Panc1 (cell line): ENCODE measurements around the gene MAST4. TPM values are rescaled to one million over a fixed set of nuclear protein-coding genes. Genes with fewer than 3 reads are reported as not detected.

Source experiments
- ATAC-seq: fragments of 200-7000 bp; cut with Tn5 transposase; 2 replicates; pipeline ENCODE4 v1.9.1; 2020; ENCODE audit warnings: mild to moderate bottlenecking, moderate library complexity
- BruUV-seq: library from RNA; stranded (reverse); fragments of 400-500 nt; replicated peaks from 2 replicates; lab custom pipeline; 2021; lab: Mats Ljungman, UMichigan
- CTCF ChIA-PET: fragments of 300-600 bp; sonication (Branson Sonifier 250); formaldehyde crosslinking; loops from one replicate; lab custom pipeline; 2022; ENCODE audit warnings: antibody characterized with exemption; lab: Charles Lee
- POLR2A ChIA-PET: fragments of 300-600 bp; sonication (Branson Sonifier 250); formaldehyde crosslinking; loops from one replicate; lab custom pipeline; 2022; ENCODE audit warnings: antibody characterized with exemption; lab: Charles Lee
- DNase-seq: peaks from one replicate; pipeline ENCODE4 v3.0.0-alpha.2; 2010; ENCODE audit warnings: low read depth, low spot score
- H3K27ac ChIP-seq: 2 replicates; pipeline ENCODE4 v1.5.1; 2011; ENCODE audit warnings: mild to moderate bottlenecking, low read length, inconsistent platforms
- H3K27me3 ChIP-seq: fragments of 200-500 bp; sonication (Bioruptor generic); 2 replicates; pipeline ENCODE4 v1.6.0; 2014; ENCODE audit warnings: low read length, inconsistent platforms; ENCODE audit not compliant: control insufficient read depth, insufficient read depth
- H3K36me3 ChIP-seq: fragments of 200-500 bp; sonication (Bioruptor generic); 2 replicates; pipeline ENCODE4 v1.5.1; 2014; ENCODE audit warnings: inconsistent platforms, mild to moderate bottlenecking, low read length, moderate library complexity; ENCODE audit not compliant: control insufficient read depth, insufficient read depth
- H3K4me1 ChIP-seq: 2 replicates; pipeline ENCODE4 v1.5.1; 2011; ENCODE audit warnings: inconsistent platforms, mild to moderate bottlenecking, low read length, moderate library complexity; ENCODE audit not compliant: control insufficient read depth, insufficient read depth
- H3K4me3 ChIP-seq, 2 experiments: 2 replicates each; pipeline ENCODE4 v1.5.1; 2011 to 2012; ENCODE audit warnings: low read depth in 2 of 2, low read length in 2 of 2, mild to moderate bottlenecking in 2 of 2, inconsistent platforms in 1 of 2, moderate library complexity in 1 of 2
- H3K9me3 ChIP-seq: fragments of 200-500 bp; sonication (Bioruptor generic); 2 replicates; pipeline ENCODE4 v1.5.1; 2014; ENCODE audit warnings: low read depth, mild to moderate bottlenecking, inconsistent platforms, low read length, moderate library complexity; ENCODE audit not compliant: control insufficient read depth, insufficient read depth
- POLR2AphosphoS5 ChIP-seq: IDR thresholded peaks from 2 replicates; pipeline ENCODE4 v1.6.1; 2012; ENCODE audit warnings: mild to moderate bottlenecking, low read depth, low read length, moderate library complexity
- SIN3A ChIP-seq: IDR thresholded peaks from 2 replicates; pipeline ENCODE4 v1.6.1; 2012; ENCODE audit warnings: low read depth, mild to moderate bottlenecking, low read length, moderate library complexity, borderline replicate concordance; ENCODE audit not compliant: insufficient read depth
- TCF7L2 ChIP-seq: IDR thresholded peaks from 2 replicates; pipeline ENCODE4 v1.6.1; 2011; ENCODE audit warnings: mild to moderate bottlenecking, low read depth, low read length, inconsistent platforms
- in situ Hi-C: cut with HindIII; loops from 2 replicates; pipeline ENCODE4 v1.10.0; 2016; ENCODE audit warnings: low sequenced_read_pairs, low pct_unique_long_range_greater_than_20kb
- intact Hi-C: fragments of 100-400 bp; cut with micrococcal nuclease; formaldehyde crosslinking; loops from one replicate; pipeline ENCODE4 v1.10.0; 2022; ENCODE audit not compliant: unreplicated experiment
- total RNA-seq: library from RNA; stranded (reverse); gene quantifications from one replicate; pipeline ENCODE4 v1.2.1, GENCODE V29; 2021; ENCODE audit not compliant: unreplicated experiment
- TF ChIP-seq, protein P1 (sequence below), 2 experiments: IDR thresholded peaks; 2 replicates each; pipeline ENCODE4 v1.6.1; 2011 to 2012; ENCODE audit warnings: low read depth in 2 of 2, control low read depth in 1 of 2, low read length in 1 of 2, mild to moderate bottlenecking in 1 of 2, moderate library complexity in 1 of 2; ENCODE audit not compliant: insufficient read depth in 1 of 2
- TF ChIP-seq, protein P2 (sequence below): fragments of 450-650 bp; IDR thresholded peaks from 2 replicates; pipeline ENCODE4 v1.5.1; 2017; ENCODE audit warnings: mild to moderate bottlenecking

The MAST4 gene
- total RNA-seq, 1 experiment from 2014 or later: 1.8 TPM

DNA sequence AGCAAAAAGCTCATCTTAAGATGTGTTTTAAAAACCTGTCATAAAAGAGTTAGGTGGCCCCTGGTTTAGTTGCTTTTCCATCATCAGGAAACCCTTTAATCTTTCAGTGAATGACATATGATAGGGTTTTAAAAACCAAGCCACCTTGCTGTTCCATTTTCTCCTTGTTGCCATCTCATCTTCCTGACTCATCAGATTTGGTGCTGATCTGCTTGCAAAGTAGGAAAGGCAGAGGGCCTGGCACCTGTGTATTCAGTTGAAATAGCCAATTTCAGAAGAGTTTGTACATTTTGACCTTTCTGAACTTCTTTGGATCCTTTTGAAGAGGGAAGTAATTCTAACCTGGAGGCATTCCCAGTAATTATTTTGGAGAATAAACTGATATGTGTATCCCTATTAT, 327.7 kb downstream of the MAST4 start:
- in situ Hi-C loops: no loop called here
- H3K9me3 ChIP-seq: no peaks in the 10 kb centered on the region
- CTCF ChIA-PET: no interaction called here
- DNase-seq (no peak), ATAC-seq (no peak)
- no peak overlapping the region for H3K27ac ChIP-seq
- intact Hi-C loops: no loop called here
- no peak overlapping the region for H3K4me3 ChIP-seq
- TF ChIP-seq POLR2AphosphoS5 (no peak), TCF7L2 (no peak)
- TF ChIP-seq, protein P1, sequence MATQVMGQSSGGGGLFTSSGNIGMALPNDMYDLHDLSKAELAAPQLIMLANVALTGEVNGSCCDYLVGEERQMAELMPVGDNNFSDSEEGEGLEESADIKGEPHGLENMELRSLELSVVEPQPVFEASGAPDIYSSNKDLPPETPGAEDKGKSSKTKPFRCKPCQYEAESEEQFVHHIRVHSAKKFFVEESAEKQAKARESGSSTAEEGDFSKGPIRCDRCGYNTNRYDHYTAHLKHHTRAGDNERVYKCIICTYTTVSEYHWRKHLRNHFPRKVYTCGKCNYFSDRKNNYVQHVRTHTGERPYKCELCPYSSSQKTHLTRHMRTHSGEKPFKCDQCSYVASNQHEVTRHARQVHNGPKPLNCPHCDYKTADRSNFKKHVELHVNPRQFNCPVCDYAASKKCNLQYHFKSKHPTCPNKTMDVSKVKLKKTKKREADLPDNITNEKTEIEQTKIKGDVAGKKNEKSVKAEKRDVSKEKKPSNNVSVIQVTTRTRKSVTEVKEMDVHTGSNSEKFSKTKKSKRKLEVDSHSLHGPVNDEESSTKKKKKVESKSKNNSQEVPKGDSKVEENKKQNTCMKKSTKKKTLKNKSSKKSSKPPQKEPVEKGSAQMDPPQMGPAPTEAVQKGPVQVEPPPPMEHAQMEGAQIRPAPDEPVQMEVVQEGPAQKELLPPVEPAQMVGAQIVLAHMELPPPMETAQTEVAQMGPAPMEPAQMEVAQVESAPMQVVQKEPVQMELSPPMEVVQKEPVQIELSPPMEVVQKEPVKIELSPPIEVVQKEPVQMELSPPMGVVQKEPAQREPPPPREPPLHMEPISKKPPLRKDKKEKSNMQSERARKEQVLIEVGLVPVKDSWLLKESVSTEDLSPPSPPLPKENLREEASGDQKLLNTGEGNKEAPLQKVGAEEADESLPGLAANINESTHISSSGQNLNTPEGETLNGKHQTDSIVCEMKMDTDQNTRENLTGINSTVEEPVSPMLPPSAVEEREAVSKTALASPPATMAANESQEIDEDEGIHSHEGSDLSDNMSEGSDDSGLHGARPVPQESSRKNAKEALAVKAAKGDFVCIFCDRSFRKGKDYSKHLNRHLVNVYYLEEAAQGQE (IDR thresholded peaks at IDR 0.05; ENCODE audit: insufficient read depth in 1 of 2, low read depth in 2 of 2, low read length in 1 of 2): no peak
- TF ChIP-seq, protein P2, sequence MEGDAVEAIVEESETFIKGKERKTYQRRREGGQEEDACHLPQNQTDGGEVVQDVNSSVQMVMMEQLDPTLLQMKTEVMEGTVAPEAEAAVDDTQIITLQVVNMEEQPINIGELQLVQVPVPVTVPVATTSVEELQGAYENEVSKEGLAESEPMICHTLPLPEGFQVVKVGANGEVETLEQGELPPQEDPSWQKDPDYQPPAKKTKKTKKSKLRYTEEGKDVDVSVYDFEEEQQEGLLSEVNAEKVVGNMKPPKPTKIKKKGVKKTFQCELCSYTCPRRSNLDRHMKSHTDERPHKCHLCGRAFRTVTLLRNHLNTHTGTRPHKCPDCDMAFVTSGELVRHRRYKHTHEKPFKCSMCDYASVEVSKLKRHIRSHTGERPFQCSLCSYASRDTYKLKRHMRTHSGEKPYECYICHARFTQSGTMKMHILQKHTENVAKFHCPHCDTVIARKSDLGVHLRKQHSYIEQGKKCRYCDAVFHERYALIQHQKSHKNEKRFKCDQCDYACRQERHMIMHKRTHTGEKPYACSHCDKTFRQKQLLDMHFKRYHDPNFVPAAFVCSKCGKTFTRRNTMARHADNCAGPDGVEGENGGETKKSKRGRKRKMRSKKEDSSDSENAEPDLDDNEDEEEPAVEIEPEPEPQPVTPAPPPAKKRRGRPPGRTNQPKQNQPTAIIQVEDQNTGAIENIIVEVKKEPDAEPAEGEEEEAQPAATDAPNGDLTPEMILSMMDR: no peak
- no peaks in the 10 kb centered on the region for H3K36me3 ChIP-seq
- no TSS peak for BruUV-seq
- no peaks in the 10 kb centered on the region for H3K4me1 ChIP-seq
- no peaks in the 10 kb centered on the region for H3K27me3 ChIP-seq
- POLR2A ChIA-PET: no interaction called here

DNA sequence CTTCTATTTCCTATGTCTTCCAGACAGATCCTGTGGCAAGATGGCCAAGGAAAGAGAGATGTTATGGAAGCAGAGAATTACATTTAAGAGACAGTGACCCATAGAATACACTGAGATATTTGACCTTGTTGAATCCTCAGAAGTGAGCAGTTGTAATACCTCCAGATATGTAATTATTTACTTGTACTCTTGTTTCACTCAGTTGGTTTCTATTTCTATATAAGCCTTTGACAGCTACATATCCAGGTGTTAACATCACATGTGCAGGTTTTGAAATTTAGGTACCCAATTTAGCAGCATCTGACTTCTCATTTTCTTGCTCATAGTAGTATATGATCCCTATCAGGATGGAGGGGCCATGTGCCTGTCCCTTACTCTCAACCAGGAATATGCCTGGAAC, 330.9 kb downstream of the MAST4 start:
- ChIA-PET POLR2A (no interaction called here), CTCF (no interaction called here)
- in situ Hi-C loops: no loop called here
- no peaks in the 10 kb centered on the region for H3K27me3 ChIP-seq
- no peaks in the 10 kb centered on the region for H3K36me3 ChIP-seq
- DNase-seq (no peak), ATAC-seq (no peak)
- no peak overlapping the region for H3K27ac ChIP-seq
- no TSS peak for BruUV-seq
- H3K9me3 ChIP-seq: no peaks in the 10 kb centered on the region
- intact Hi-C loops: no loop called here
- no peaks in the 10 kb centered on the region for H3K4me1 ChIP-seq
- H3K4me3 ChIP-seq: no peak overlapping the region
- TF ChIP-seq, protein P1 (IDR thresholded peaks at IDR 0.05; ENCODE audit: insufficient read depth in 1 of 2, low read depth in 2 of 2, low read length in 1 of 2): no peak
- TF ChIP-seq, protein P2: no peak
- no peak for TF ChIP-seq TCF7L2
- no peak for TF ChIP-seq POLR2AphosphoS5
- TF ChIP-seq SIN3A: no peak
